Hepatocyte (in vitro differentiated cells): ENCODE data around the gene PIGQ. TPM values are rescaled to one million over a fixed set of nuclear protein-coding genes. Genes with fewer than 3 reads are reported as not detected.

Source experiments
- DNase-seq: peaks from one replicate; pipeline ENCODE4 v3.0.0-alpha.2; 2016; ENCODE audit warnings: low spot score
- H2AFZ ChIP-seq: fragments of 200-600 bp; sonication (generic); 2 replicates; pipeline ENCODE4 v1.6.0; 2016; ENCODE audit warnings: antibody characterized with exemption, mild to moderate bottlenecking
- H3K27ac ChIP-seq: fragments of 200-600 bp; sonication (generic); 2 replicates; pipeline ENCODE4 v1.5.1; 2016; ENCODE audit warnings: mild to moderate bottlenecking
- H3K27me3 ChIP-seq: fragments of 200-600 bp; sonication (generic); 2 replicates; pipeline ENCODE4 v1.6.1; 2016
- H3K36me3 ChIP-seq: fragments of 200-600 bp; sonication (generic); replicated peaks from 2 replicates; pipeline ENCODE4 v1.5.1; 2016; ENCODE audit warnings: low read depth; ENCODE audit not compliant: insufficient read depth
- H3K4me1 ChIP-seq: fragments of 200-600 bp; sonication (generic); 2 replicates; pipeline ENCODE4 v1.5.1; 2016; ENCODE audit warnings: mild to moderate bottlenecking, moderate library complexity; ENCODE audit not compliant: insufficient read depth
- H3K4me2 ChIP-seq: fragments of 200-600 bp; sonication (generic); 2 replicates; pipeline ENCODE4 v1.6.0; 2016
- H3K4me3 ChIP-seq: fragments of 200-600 bp; sonication (generic); 2 replicates; pipeline ENCODE4 v1.5.1; 2016; ENCODE audit warnings: mild to moderate bottlenecking
- H3K79me2 ChIP-seq: fragments of 200-600 bp; sonication (generic); 2 replicates; pipeline ENCODE4 v1.6.0; 2017; ENCODE audit warnings: mild to moderate bottlenecking
- H3K9me2 ChIP-seq: fragments of 200-600 bp; sonication (generic); replicated peaks from 2 replicates; pipeline ENCODE4 v1.6.0; 2017; ENCODE audit warnings: mild to moderate bottlenecking; ENCODE audit not compliant: insufficient read depth
- H3K9me3 ChIP-seq: fragments of 200-600 bp; sonication (generic); 2 replicates; pipeline ENCODE4 v1.5.1; 2016; ENCODE audit warnings: low read depth, mild to moderate bottlenecking
- H4K20me1 ChIP-seq: fragments of 200-600 bp; sonication (generic); 2 replicates; pipeline ENCODE4 v1.6.0; 2016; ENCODE audit warnings: mild to moderate bottlenecking; ENCODE audit not compliant: insufficient read depth, poor library complexity, severe bottlenecking
- CTCF ChIP-seq: fragments of 200-600 bp; sonication (generic); IDR thresholded peaks from 2 replicates; pipeline ENCODE4 v1.5.1; 2016; ENCODE audit warnings: antibody characterized with exemption, mild to moderate bottlenecking; ENCODE audit not compliant: poor library complexity
- EZH2 ChIP-seq: fragments of 200-600 bp; sonication (generic); IDR thresholded peaks from 2 replicates; pipeline ENCODE4 v1.6.1; 2016; ENCODE audit warnings: antibody characterized with exemption, mild to moderate bottlenecking, borderline replicate concordance
- EZH2phosphoT487 ChIP-seq: fragments of 200-600 bp; sonication (generic); IDR thresholded peaks from one replicate; pipeline ENCODE4 v1.6.1; 2018; ENCODE audit warnings: antibody characterized with exemption, mild to moderate bottlenecking, low read depth, moderate library complexity; ENCODE audit not compliant: unreplicated experiment, severe bottlenecking
- whole genome bisulfite sequencing: methylation state at CpG from one replicate; pipeline ENCODE4 v1.1.6; 2016; ENCODE audit warnings: low lambda C conversion rate; ENCODE audit errors: missing lambda C conversion rate; 5-methylcytosine and 5-hydroxymethylcytosine counted together
- polyA plus RNA-seq: library from polyadenylated mRNA; unstranded; fragments of >200 nt; fragmentation: Nextera tagmentation; extraction: Ambion mirVana; gene quantifications from 2 replicates; pipeline ENCODE4 v1.2.1, GENCODE V29; 2016
- total RNA-seq: library from RNA; depleted of rRNA; stranded (reverse); fragments of >200 nt; gene quantifications from 2 replicates; pipeline ENCODE4 v1.2.3, GENCODE V29; 2014

Gene PIGQ
- total and polyA plus RNA-seq, 2 experiments from 2014 or later = 30.0 to 58.6 TPM

- TF ChIP-seq EZH2phosphoT487 = no peak
- Histone ChIP-seq H3K27me3 (no peaks in the 10 kb centered on the region), H3K36me3 (no peaks in the 10 kb centered on the region), H4K20me1 (no peaks in the 10 kb centered on the region), H3K4me1 (peaks cover 6% of the 10 kb centered on the region), H3K9me3 (no peaks in the 10 kb centered on the region), H3K4me2 (no peak overlapping the region), H2AFZ (no peak overlapping the region), H3K9me2 (no peaks in the 10 kb centered on the region), H3K4me3 (no peak overlapping the region), H3K79me2 (peaks cover 19% of the 10 kb centered on the region), H3K27ac (no peak overlapping the region)
- DNase-seq = no peak
- 42% methylated on average over 10 of the region's 10 CpGs for WGBS
Measured at GRCh38 chr16:585351-585750, 15.6 kb downstream of the PIGQ start.

GRCh38 chr16:586047-586644 is 16.4 kb downstream of the PIGQ start:
- Histone ChIP-seq H3K9me2 (no peaks in the 10 kb centered on the region), H3K27ac (no peak overlapping the region), H2AFZ (no peak overlapping the region), H4K20me1 (peaks cover 8% of the 10 kb centered on the region), H3K4me3 (no peak overlapping the region), H3K36me3 (no peaks in the 10 kb centered on the region), H3K4me1 (peaks cover 10% of the 10 kb centered on the region), H3K4me2 (no peak overlapping the region), H3K9me3 (no peaks in the 10 kb centered on the region), H3K27me3 (no peaks in the 10 kb centered on the region), H3K79me2 (peaks cover 27% of the 10 kb centered on the region)
- no peak for DNase-seq
- no peak for TF ChIP-seq EZH2phosphoT487
- no peak for TF ChIP-seq EZH2
- no peak for TF ChIP-seq CTCF
- 73% methylated on average over 16 of the region's 16 CpGs for whole genome bisulfite sequencing

GRCh38 chr16:586645-587590 is 17.1 kb downstream of the PIGQ start:
- Histone ChIP-seq H3K27me3 (no peaks in the 10 kb centered on the region), H3K4me2 (peak overlapping the region; percentile 98), H3K4me1 (peaks cover 18% of the 10 kb centered on the region), H3K27ac (no peak overlapping the region), H3K79me2 (peaks cover 35% of the 10 kb centered on the region), H2AFZ (no peak overlapping the region), H3K4me3 (no peak overlapping the region), H3K36me3 (no peaks in the 10 kb centered on the region), H3K9me2 (no peaks in the 10 kb centered on the region), H3K9me3 (no peaks in the 10 kb centered on the region), H4K20me1 (peaks cover 8% of the 10 kb centered on the region)
- 92% methylated on average over 14 of the region's 14 CpGs for WGBS
- TF ChIP-seq EZH2phosphoT487 = no peak
- no peak for TF ChIP-seq EZH2
- TF ChIP-seq CTCF = no peak
- DNase-seq = no peak

GRCh38 chr16:588639-588888 is 18.8 kb downstream of the PIGQ start:
- Histone ChIP-seq H3K4me2 (peak overlapping the region; percentile 98), H2AFZ (peak overlapping the region; percentile 76), H3K36me3 (no peaks in the 10 kb centered on the region), H3K4me1 (peaks cover 32% of the 10 kb centered on the region), H3K27ac (peak overlapping the region; percentile 98), H3K4me3 (peak overlapping the region; percentile 96), H3K9me3 (no peaks in the 10 kb centered on the region), H3K79me2 (peaks cover 46% of the 10 kb centered on the region), H3K27me3 (no peaks in the 10 kb centered on the region), H3K9me2 (no peaks in the 10 kb centered on the region), H4K20me1 (peaks cover 8% of the 10 kb centered on the region)
- peak; percentile 82 for DNase-seq
- WGBS = under 1% methylated on average over 17 of the region's 21 CpGs
- TF ChIP-seq CTCF = no peak
- TF ChIP-seq EZH2phosphoT487 = no peak
- no peak for TF ChIP-seq EZH2
